Fibroblast of mammary gland (primary cell): ENCODE data around the gene MFAP2.

Experiments used
- DNase-seq: peaks from one replicate; pipeline ENCODE4 v3.0.0-alpha.2; 2010; ENCODE audit warnings: low read depth
- H3K4me3 ChIP-seq: 2 replicates; pipeline ENCODE4 v1.5.1; 2011; ENCODE audit warnings: low read depth, mild to moderate bottlenecking, low read length, moderate library complexity; ENCODE audit not compliant: control insufficient read depth
- CTCF ChIP-seq: conservative IDR thresholded peaks from 2 replicates; pipeline ENCODE4 v1.5.1; 2011; ENCODE audit warnings: low read depth, low read length, inconsistent platforms; ENCODE audit not compliant: control insufficient read depth, insufficient read depth

Gene MFAP2

GRCh38 chr1:16978139-16978538 is 2.3 kb downstream of the MFAP2 start:
- no peak for TF ChIP-seq CTCF
- DNase-seq: no peak
- H3K4me3 ChIP-seq: no peak overlapping the region

- no peak for DNase-seq
- no peak overlapping the region for H3K4me3 ChIP-seq
- no peak for TF ChIP-seq CTCF
Observed at GRCh38 chr1:16977377-16977776, 3.0 kb downstream of the MFAP2 start.

- no peak for DNase-seq
- no peak overlapping the region for H3K4me3 ChIP-seq
- TF ChIP-seq CTCF: no peak
Observed at GRCh38 chr1:16976966-16977365, 3.5 kb downstream of the MFAP2 start.

GRCh38 chr1:16975838-16976237 is 4.6 kb downstream of the MFAP2 start:
- no peak for DNase-seq
- no peak overlapping the region for H3K4me3 ChIP-seq
- TF ChIP-seq CTCF: no peak

- no peak overlapping the region for H3K4me3 ChIP-seq
- DNase-seq: no peak
- TF ChIP-seq CTCF: no peak
Observed at GRCh38 chr1:16975211-16975610, 5.2 kb downstream of the MFAP2 start.

GRCh38 chr1:16973215-16973614 is 7.2 kb downstream of the MFAP2 start:
- no peak overlapping the region for H3K4me3 ChIP-seq
- no peak for DNase-seq
- TF ChIP-seq CTCF: no peak

GRCh38 chr1:16972189-16972895 is 8.1 kb downstream of the MFAP2 start:
- no peak for TF ChIP-seq CTCF
- no peak for DNase-seq
- no peak overlapping the region for H3K4me3 ChIP-seq
